HG03135 (cell line): ENCODE measurements around the gene NAMPT.
"Not testable (repeated sequence)": the region's sequence is repeated elsewhere in the genome, so short reads cannot be mapped to it uniquely, and the experiment has no call there.

Experiments
- ATAC-seq: cut with Tn5 transposase; IDR thresholded peaks from one replicate; pipeline ENCODE4 v1.9.1; 2021; ENCODE audit warnings: mild to moderate bottlenecking, moderate library complexity; ENCODE audit not compliant: unreplicated experiment

The NAMPT gene

DNA sequence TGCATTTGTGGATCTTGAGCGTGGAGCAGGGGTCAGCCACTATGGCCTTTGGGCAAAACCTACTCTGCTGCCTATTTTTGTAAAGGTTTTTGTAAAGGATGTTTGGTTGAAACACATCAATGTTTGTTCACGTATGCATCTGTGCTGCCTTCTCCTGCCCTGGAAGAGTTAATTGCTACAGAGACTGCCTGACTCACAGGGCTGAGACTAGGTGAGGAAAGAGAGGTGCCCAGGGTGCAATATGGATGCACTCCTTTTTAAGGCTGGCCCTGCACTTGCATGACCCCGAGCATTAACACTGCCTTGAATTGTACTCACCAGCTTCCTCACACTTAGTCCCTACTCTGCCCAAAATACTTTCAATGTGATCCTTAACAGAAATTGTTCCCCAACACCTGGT is 20.9 kb upstream of the NAMPT start:
- no peak for ATAC-seq

DNA sequence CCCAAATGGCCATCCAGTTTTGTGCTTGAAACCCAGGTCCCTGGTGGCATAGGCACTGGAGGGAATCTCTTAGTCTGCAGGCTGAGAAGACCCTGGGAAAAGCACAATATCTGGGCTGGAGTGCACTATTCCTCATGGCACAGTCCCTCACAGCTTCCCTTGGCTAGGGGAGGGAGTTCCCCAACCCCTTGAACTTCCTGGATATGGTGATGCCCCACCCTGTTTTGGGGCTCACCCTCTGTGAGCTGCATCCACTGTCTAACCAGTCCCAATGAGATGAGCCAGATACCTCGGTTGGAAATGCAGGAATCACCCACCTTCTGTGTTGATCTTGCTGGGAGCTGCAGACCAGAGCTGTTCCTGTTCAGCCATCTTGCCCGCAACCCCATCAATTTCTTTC is 19.8 kb upstream of the NAMPT start:
- ATAC-seq: no peak

DNA sequence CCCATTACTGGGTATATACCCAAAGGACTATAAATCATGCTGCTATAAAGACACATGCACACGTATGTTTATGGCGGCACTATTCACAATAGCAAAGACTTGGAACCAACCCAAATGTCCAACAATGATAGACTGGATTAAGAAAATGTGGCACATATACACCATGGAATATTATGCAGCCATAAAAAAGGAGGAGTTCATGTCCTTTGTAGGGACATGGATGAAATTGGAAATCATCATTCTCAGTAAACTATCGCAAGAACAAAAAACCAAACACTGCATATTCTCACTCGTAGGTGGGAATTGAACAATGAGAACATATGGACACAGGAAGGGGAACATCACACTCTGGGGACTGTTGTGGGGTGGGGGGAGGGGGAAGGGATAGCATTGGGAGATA is 13.8 kb upstream of the NAMPT start:
- not testable (repeated sequence) for ATAC-seq

DNA sequence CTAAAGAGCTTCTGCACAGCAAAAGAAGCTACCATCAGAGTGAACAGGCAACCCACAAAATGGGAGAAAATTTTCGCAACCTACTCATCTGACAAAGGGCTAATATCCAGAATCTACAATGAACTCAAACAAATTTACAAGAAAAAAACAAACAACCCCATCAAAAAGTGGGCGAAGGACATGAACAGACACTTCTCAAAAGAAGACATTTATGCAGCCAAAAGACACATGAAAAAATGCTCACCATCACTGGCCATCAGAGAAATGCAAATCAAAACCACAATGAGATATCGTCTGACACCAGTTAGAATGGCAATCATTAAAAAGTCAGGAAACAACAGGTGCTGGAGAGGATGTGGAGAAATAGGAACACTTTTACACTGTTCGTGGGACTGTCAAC is 13.4 kb upstream of the NAMPT start:
- not testable (repeated sequence) for ATAC-seq

DNA sequence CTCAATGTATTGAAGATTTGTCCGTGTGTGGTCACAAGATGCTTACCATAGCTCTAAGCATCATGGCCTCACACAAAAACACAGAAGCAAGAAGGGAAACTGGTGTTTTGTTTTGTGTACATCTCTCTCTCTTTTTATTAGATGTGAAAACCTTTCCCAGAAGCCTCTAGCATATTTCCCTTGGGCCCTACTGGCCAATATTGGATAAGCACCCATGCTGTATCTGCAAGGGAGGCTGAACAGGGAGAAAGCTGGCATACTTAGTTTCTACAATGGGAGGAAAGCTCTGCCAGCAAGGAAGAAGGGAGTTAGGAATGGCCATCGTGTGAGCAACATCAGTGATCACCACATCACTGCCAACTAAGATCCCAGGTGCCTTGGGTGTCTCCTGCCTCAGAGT is 9.6 kb upstream of the NAMPT start:
- no peak for ATAC-seq

DNA sequence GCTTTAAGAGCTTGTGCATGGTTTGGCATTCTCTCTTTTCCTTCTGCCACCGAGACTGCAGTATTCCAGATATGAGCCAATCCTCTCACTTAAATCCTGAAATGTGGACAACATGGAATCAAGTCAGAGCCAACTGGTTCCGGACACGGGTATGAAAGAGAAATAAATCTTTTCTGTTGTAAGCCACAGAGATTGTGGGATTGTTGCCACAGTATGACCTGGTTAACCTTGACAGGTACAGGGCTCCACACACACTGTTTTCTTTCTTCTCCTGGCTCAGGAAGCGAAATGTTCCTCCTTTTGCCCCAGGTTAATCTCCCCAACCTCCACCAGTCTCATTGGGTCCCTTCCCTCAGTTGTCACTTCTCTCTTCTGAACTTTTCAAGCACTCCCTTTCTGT is 6.5 kb upstream of the NAMPT start:
- ATAC-seq: no peak

DNA sequence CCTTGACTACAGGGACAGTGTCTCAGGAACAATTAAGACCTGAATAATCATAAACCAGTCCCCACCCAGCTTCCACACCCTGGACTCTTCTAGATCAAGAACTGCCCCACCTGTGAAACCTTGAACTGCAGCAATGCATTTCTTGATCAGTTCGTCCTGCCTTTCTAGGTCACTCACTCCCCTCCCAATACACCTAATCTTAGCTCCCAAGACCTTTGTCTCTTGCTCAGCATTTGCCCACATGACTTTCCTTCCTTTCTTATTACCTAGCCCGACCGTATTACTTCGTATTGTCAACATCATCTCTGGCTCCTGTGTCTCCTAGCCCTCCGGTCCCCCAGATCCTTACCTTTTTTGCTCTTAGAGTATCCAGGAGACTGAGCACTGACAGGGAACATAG is 5.5 kb upstream of the NAMPT start:
- ATAC-seq: no peak

DNA sequence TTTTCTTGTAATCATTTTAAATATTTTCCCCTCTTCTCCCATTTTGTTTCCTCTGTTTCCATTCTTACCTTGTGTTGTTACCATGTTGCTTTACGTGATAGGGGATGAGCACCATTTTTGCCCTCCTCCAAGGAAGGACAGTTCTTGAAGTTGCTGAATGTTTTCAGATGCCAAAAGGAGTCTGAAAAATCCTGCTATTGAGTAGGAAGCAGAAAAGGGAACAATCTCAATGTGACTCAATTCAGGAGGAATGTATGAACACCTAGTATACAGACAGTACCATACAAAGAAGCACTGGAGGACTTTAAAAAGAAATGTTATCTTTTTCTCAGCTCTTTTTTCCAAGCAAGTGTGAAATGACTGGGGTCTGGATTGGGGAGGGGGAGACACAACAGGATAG is 5.1 kb upstream of the NAMPT start:
- no peak for ATAC-seq

DNA sequence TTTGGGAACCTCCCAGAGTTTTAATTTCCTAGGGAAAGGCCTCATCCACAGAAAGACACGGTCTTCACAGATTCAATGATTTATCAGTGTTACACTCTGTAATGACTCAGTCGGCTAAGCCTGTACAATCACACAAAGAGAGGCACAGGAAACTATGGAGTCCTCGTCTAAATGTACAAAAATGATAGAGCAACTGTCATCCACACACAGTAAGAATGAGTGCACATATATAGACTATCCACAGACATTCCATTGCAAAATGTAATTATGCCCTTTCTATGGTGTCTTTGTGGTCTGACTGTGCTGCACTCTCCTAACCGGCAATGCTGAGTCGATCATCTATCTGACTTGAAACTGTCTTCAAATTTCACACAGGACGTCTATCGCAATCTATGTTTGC is 3.5 kb upstream of the NAMPT start:
- no peak for ATAC-seq

DNA sequence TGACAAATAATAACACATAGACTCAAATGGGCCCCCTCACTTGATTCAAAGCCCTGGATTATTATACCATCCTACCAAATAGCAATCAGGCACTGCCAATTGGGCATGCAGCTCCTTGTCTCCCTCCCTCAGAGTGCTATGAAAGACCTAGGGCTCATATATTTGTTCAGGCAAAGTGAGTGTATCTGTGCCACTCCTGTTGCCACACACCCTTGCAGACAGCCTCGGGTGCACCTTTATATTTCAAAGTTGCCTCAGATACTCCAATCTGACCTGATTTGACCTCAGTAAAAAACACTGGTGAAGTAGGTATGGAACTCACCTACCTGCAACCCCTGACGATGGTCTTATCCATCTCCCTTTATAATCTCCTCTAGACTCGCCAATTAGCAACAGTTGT is 3.0 kb upstream of the NAMPT start:
- no peak for ATAC-seq

DNA sequence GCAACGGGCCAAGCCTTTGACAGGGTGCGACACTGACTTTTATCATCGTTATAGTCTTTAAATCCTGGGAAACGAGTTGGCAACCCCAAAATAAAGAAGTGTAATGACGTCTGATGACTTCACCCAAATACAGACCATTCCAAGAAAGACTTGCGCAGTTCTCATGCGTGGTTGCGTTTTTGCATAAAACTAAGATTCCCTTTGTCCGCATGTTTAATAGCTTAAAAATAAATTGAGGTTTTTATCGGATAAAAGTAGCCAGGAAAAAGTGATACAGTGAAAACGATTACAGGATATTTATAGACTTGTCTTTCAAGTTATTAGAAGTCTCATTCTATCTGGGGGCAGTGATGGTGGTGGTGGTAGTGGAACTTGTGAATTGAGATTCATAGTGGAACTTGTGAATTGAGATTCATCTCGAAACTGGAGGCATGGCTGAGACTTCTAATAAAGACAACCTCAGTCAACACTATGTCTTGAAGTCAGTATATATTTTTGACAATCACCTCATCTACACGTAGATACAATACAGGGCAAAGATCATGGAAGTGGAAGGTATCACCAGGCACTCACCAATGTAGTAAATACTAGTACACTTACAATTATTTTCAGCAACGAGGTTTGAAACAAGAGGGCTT is 1.2 kb upstream of the NAMPT start:
- ATAC-seq: peak; percentile 35

DNA sequence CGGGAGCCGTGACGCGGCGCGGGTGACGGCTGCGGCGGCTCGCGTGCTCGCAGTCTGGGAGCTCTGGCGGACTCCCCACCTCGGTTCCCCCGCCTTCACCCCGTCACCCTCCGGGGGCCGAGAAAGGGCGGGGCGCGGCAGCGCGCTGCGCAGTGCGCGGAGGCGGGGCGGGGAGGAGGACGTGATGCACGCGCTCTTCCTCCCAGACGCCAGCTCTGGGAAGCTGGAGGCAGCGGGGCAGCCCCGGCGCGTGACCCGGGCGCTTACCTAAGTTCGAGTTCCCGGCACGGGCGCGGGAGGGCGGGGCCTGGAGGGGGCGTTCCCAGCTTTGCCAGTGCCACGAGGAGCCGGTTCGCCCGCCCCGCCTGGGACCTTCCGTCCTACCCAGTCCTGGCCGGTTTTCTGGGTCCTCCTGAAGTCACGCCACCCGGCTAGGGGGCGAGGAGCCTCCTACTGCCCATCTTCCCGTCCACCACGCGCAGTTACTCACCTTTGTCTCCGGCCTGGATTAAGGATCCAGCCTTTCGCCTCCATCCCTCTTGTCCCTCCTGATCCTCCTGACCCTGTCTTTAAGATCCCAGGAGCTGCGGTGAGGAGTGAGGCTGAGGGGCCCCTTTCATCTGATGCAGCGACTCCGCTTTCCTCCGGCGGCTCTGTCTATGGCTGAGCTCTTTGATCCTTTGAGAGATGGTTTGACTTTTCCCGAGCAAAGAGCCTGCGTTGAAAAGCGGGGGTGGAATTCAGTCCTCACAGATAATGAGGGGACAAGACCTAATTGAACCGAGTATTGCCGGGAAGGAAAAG is 470 bp upstream of the NAMPT start:
- peak; percentile 76 for ATAC-seq

DNA sequence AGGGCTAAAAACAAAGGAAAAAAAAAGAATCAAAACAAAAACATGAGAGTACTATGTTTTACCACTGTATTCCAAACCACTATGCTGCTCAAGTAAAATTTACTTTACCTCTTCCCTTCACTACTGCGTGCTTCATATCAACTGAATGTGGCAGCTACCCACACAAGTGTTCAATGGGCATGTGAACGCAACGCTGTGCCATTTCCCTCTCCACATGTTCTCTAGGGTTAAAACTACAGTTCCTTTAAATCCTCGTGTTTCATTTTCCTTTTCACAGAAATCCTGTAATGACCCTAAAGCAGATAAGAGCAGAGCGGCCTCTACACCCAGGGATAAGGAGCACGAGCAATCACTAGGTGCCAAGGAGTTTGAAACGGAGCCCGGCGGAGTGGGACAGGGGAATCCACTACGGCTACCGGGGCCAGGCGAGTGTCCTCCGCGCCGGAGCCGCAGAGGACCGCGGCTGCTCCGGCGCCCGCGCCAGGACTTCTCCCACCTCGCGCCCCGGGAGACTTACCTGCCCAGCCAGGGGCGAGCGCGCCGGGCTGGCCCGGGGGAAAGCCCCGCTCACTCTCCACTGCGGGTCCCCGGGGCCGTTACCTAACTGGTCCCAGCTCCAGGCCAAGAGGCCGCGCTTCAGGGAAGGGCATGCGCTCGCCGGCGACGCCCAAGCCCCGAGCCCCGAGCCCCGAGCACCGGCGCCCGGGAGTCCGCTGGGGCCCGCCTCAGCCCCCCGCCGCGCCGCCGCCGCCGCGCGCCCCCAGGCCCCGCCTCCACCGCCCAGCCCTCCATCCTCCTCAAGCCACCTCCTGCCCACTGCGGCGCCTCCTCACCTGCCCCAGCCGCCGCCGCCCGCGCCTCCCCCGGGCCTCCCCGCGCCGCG is 711 bp downstream of the NAMPT start:
- peak; percentile 16 for ATAC-seq

DNA sequence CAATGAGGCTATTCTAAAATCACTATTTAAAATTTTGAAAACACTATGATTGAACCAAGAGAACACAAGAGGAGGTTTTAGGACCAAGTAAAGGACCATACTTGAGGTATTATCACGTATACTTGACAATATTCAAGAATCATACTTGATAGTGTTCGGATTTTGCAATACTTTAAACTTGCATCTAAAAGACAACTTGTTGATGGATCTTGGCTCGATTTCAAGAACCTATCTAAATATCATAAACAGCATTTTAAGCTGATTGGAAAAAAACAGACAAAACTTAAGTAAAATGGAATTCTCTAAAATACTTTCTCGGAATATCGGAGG is 1.3 kb downstream of the NAMPT start:
- no peak for ATAC-seq

DNA sequence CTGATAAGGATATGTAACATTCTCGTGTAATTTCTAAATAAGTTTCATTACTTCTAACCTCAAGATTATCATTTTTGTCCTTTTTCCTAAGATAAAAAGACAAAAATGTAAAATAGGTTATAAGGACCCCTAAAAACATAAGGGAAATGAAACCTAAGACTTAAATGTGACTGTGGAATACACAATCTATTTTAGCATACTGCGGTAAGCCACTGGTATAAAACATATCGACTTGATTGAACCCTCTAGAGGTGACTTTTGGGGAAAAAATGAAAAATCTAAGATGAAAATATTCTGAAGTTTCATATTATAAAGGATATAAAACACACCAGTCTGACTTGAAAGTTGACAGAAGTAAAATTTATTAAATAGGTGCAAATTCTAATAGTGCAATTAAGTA is 1.9 kb downstream of the NAMPT start:
- no peak for ATAC-seq

DNA sequence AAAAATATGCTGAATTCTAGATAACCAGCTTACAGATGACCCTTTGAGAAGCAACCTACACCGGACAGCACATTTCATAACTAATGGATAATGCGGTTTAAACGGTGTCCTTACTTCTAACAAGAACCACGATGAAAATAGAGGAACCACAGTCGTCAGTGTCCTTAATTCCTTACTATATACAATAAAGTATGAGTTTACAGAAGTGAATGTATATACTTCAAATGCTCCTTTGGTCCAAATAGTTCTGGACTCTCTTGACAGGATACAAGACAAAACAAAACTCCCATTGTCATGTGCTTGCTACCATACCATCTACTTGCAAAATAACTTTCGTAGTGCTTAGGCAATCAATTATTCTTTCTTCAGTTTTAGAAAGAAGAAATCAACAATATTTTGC is 2.4 kb downstream of the NAMPT start:
- no peak for ATAC-seq

DNA sequence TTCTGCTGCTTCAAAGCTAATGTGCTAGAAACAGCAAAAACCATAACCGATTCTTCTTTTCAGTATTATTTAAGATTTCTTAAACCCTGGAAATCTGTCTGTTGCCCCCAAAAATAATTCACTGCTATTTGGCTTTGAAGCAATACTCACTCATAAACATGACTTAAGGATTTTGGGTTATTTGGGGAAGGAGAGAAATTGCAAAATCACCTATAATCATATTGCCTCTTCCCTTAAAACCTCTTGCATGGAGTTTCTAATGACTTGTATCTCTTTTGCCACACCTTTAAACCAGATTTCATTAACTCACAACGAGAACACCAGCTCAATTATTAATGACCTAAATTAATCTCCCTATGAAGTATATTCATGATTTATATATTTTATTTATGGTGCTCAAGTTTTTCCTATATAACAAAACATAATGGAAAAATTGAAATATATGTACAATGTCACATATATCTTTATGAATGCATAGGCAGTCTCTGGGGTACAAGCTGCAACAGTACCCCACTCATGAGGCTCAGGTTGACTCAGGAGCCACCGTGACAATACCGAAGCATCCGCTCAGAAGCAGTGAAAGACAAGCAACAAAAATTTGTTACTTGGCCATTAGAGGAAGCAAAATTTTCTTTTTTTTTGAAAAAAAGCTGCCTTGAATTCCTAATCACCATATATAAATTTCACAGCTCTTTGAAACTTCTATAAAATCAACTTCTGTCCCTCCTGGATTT is 3.0 kb downstream of the NAMPT start:
- no peak for ATAC-seq

DNA sequence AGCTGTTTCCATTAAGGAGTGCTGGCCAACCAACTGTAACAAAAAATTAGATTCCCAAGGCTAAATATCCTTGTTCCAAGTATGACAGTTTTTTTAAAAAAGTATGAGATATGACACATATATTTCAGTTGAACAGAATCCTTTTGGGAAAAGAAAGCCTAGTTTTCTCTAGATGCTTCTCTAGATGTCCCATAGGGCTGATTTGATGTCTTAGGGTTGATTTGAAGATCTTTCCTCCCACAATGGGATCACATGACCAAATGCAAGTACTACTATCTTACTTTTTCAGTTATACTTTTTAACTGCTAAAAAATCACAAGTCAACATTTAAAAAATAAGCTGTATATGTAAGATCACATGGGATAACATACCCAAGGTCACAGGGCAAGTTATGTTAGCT is 3.7 kb downstream of the NAMPT start:
- no peak for ATAC-seq

DNA sequence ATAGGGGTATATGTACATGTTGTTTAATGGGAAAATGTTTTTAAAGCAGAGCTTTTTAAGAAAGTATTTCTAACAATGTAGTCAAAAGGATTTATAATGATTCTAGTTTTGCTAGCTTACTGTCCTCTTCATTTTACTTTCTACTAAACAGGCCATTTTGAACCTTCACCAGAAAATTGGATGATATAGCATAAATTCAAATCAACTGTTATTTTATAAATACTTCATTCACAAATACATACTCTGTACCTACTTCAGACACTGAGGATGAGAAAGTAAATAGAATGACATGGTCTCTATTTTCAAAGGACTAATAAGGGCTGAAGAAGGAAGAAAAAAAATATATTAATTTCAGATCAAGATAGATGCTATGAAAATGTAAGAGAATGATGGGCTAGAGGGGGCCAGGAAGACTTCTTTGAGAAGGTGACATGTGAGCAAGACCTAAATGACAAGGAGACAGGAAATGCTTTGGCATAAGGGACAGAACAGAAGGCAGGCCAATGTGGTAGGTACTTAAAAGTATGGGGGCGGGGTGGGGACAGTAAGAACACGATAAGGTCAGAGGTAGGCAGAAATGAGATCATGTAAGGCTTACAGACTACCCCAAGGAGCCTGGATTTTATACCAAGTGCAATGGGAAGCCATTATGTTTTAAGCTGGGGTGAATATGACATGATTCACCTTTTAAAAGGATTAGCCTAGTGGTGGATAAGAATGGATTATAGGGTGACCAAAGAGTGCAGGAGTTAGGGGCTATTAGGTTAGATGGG is 5.2 kb downstream of the NAMPT start:
- ATAC-seq: no peak

DNA sequence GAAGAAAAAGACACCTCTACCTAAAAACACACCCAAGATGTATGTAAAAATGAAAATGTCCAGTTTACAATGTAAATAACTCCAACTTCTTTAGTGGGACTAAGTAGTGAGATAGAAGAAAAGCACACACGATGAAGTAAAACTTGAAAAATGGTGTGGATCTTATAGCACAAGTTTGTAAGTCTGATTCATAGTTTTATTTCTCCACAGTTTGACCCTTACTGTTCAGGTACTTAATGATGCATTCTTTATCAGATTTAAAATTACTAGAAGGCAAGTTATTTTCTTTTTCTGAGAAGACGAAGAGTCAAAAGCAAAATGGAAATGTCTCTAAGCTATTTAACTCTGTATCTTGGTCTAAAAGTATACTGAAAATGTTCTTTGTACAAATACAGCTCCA is 6.1 kb downstream of the NAMPT start:
- ATAC-seq: no peak

DNA sequence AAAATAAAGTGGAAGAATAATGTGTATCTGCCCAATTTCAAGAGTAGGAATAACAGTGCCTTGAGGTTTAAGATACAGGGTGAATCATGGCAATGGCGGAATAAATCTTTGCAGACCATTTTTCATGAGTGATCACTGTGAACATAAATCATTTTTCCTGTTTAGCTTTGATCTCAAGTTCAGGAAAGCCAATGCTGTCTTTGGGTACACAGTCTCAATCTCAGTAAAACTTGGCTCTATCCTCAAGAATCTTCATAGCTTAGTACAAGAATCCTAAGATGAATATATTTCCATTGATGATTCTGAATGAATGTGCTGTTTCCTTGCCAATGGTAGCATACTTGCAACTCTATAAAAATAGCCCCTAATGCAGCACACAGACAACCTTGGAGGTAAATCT is 6.8 kb downstream of the NAMPT start:
- ATAC-seq: no peak
